K562 (cell line): Measurements from ENCODE around the gene FAM227B.

ENCODE experiments used
- MAFF ChIP-seq: IDR thresholded peaks from 2 replicates; pipeline ENCODE4 v1.6.1; 2012; ENCODE audit warnings: low read length, improper control_type of control experiment
- YY1 ChIP-seq, 3 experiments: IDR thresholded peaks; 2 replicates each; pipeline ENCODE4 v1.6.1; 2011; ENCODE audit warnings: low read length in 2 of 3, mild to moderate bottlenecking in 2 of 3, moderate library complexity in 2 of 3, borderline replicate concordance in 1 of 3, control low read depth in 1 of 3, low read depth in 1 of 3; ENCODE audit not compliant: insufficient read depth in 3 of 3, insufficient replicate concordance in 2 of 3, control insufficient read depth in 1 of 3, insufficient read length in 1 of 3; ENCODE audit errors: extremely low read depth in 1 of 3
- TF ChIP-seq, protein P1 (sequence below): sonication (generic); formaldehyde crosslinking; IDR thresholded peaks from 2 replicates; pipeline ENCODE4 v1.9.0; 2022; ENCODE audit warnings: mild to moderate bottlenecking, missing genetic modification reagents
- TF ChIP-seq, protein P2 (sequence below): sonication (generic); formaldehyde crosslinking; IDR thresholded peaks from 2 replicates; pipeline ENCODE4 v1.9.0; 2022; ENCODE audit warnings: mild to moderate bottlenecking, missing genetic modification reagents

DNA sequence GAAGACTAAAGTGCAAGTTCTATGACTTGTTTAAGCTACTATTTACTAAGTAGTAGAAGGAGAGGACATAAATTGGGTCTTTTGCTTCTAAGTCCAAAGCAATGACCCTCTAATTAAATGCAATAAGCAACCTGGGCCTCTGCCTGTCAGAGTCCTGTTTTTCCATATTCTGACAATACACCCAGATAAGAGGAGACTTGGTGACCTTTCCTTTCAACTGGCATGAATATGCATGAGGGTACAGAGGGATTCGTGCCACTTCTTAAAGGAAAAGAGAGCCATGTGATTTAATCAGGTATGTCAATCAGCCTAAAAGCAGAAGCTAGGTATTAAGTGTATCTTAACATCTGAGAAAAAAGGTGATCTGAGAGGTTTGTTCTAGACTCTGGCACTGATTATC is 248.3 kb downstream of the FAM227B start:
- TF ChIP-seq, protein P1, sequence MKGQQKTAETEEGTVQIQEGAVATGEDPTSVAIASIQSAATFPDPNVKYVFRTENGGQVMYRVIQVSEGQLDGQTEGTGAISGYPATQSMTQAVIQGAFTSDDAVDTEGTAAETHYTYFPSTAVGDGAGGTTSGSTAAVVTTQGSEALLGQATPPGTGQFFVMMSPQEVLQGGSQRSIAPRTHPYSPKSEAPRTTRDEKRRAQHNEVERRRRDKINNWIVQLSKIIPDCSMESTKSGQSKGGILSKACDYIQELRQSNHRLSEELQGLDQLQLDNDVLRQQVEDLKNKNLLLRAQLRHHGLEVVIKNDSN = no peak
- TF ChIP-seq, protein P2, sequence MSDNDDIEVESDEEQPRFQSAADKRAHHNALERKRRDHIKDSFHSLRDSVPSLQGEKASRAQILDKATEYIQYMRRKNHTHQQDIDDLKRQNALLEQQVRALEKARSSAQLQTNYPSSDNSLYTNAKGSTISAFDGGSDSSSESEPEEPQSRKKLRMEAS = no peak
- TF ChIP-seq MAFF (no peak), YY1 (IDR thresholded peaks at IDR 0.05; ENCODE audit: borderline replicate concordance in 1 of 3, control insufficient read depth in 1 of 3, extremely low read depth in 1 of 3, insufficient read depth in 3 of 3, insufficient read length in 1 of 3, insufficient replicate concordance in 2 of 3, low read depth in 1 of 3, low read length in 2 of 3) (no peak)
